OCI-LY3 (cell line): ENCODE results near the gene SPAG7.

Experiments used
- EZH2phosphoT487 ChIP-seq: fragments of 200-600 bp; shearing (Covaris generic); IDR thresholded peaks from 2 replicates; pipeline ENCODE4 v1.6.1; 2018; ENCODE audit warnings: antibody characterized with exemption, mixed run types, low read depth
- TF ChIP-seq, protein P1 (sequence below): fragments of 200-600, 300-600 bp; sonication (generic); IDR thresholded peaks from 2 replicates; pipeline ENCODE4 v1.5.1; 2014; ENCODE audit warnings: antibody characterized with exemption, low read length, low read depth

DNA sequence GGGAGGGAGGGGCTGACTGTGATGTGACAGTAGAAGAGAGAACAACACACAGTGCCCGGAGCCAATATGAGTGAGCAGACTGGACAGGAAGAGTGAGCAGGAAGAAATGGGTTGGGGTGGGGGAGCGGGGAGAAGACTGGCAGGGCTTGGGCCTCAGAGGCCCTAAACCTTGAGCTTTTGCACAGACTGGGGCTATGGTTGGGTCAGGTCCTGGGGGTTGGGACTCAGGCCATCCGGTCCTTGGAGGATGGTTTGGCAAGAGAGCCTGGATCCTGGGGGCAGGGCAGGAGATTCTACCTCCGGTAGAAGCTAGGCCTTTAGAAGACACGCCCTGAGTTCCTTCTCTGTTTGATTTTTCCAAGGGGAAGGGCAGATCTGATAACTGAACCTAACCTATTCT, 18.8 kb upstream of the SPAG7 start:
- TF ChIP-seq, protein P1, sequence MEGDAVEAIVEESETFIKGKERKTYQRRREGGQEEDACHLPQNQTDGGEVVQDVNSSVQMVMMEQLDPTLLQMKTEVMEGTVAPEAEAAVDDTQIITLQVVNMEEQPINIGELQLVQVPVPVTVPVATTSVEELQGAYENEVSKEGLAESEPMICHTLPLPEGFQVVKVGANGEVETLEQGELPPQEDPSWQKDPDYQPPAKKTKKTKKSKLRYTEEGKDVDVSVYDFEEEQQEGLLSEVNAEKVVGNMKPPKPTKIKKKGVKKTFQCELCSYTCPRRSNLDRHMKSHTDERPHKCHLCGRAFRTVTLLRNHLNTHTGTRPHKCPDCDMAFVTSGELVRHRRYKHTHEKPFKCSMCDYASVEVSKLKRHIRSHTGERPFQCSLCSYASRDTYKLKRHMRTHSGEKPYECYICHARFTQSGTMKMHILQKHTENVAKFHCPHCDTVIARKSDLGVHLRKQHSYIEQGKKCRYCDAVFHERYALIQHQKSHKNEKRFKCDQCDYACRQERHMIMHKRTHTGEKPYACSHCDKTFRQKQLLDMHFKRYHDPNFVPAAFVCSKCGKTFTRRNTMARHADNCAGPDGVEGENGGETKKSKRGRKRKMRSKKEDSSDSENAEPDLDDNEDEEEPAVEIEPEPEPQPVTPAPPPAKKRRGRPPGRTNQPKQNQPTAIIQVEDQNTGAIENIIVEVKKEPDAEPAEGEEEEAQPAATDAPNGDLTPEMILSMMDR, result no peak
- no peak for TF ChIP-seq EZH2phosphoT487
